Left ventricle myocardium superior (tissue), 1 donor: ENCODE data around the gene RENBP. TPM values are rescaled to one million over a fixed set of nuclear protein-coding genes. Genes with fewer than 3 reads are reported as not detected.

Experiments used
- ATAC-seq: fragments of 200-7000 bp; cut with Tn5 transposase; one replicate; pipeline ENCODE4 v1.9.1; 2020; ENCODE audit warnings: mild to moderate bottlenecking, moderate library complexity
- DNase-seq: peaks from one replicate; pipeline ENCODE4 v3.0.0-alpha.2; 2020
- intact Hi-C: fragments of 100-400 bp; cut with micrococcal nuclease; formaldehyde crosslinking; loops from one replicate; pipeline ENCODE4 v1.11.0; 2022
- total RNA-seq: library from RNA; stranded (reverse); fragmentation: NEBNext Ultra II Directional; extraction: Animal tissue kit (Norgen Biotek cat#: 25700); gene quantifications from one replicate; pipeline ENCODE4 v1.2.1, GENCODE V29; 2021
- donor health status: DM: no; HTN: yes; CAD: no; lungs with severe emphysema.

RENBP gene
- total RNA-seq, 1 donor from 2014 or later: 8.9 TPM

- intact Hi-C loops: no loop called here
Measured at GRCh38 chrX:153907456-153907855, 37.0 kb downstream of the RENBP start.

GRCh38 chrX:153906126-153906917, 38.1 kb downstream of the RENBP start:
- ATAC-seq: no peak
- DNase-seq: no peak
- intact Hi-C loops: no loop called here

More at GRCh38 chrX:153907456-153907855, 37.0 kb downstream of the RENBP start:
- ATAC-seq (no peak), DNase-seq (no peak)

GRCh38 chrX:153905481-153906095, 38.9 kb downstream of the RENBP start:
- no peak for DNase-seq
- intact Hi-C loops: no loop called here
- ATAC-seq: no peak

- ATAC-seq (peak; percentile 59), DNase-seq (peak; percentile 45)
- intact Hi-C loops: no loop called here
Measured at GRCh38 chrX:153903991-153904957, 40.2 kb downstream of the RENBP start, which contains the start of gene AVPR2. AVPR2 (plus strand) TSS chrX:153904673; CDS start chrX:153905146, 473 bp downstream.

- DNase-seq (peak; percentile 55), ATAC-seq (peak; percentile 55)
- intact Hi-C loops: no loop called here
Measured at GRCh38 chrX:153903238-153903980, 41.0 kb downstream of the RENBP start.

- intact Hi-C loops: no loop called here
- no peak for ATAC-seq
- DNase-seq: no peak
Measured at GRCh38 chrX:153902385-153902784, 42.1 kb downstream of the RENBP start.

- ATAC-seq: no peak
- intact Hi-C loops: no loop called here
Measured at GRCh38 chrX:153901753-153902140, 42.7 kb downstream of the RENBP start.

GRCh38 chrX:153900831-153901752, 43.4 kb downstream of the RENBP start:
- ATAC-seq: peak; percentile 75
- peak; percentile 63 for DNase-seq
- intact Hi-C loops: no loop called here

More at GRCh38 chrX:153901753-153902140, 42.7 kb downstream of the RENBP start:
- DNase-seq: no peak

GRCh38 chrX:153897899-153898298, 46.5 kb downstream of the RENBP start:
- ATAC-seq (no peak), DNase-seq (no peak)
- intact Hi-C loops: no loop called here

GRCh38 chrX:153889123-153889522, 55.3 kb downstream of the RENBP start:
- no peak for ATAC-seq
- intact Hi-C loops: no loop called here
- no peak for DNase-seq

GRCh38 chrX:153888344-153888743, 56.1 kb downstream of the RENBP start:
- intact Hi-C loops: no loop called here

GRCh38 chrX:153887385-153887784, 57.1 kb downstream of the RENBP start:
- intact Hi-C loops: no loop called here
- no peak for ATAC-seq
- no peak for DNase-seq

More at GRCh38 chrX:153888344-153888743, 56.1 kb downstream of the RENBP start:
- DNase-seq (no peak), ATAC-seq (no peak)

- ATAC-seq: no peak
- no peak for DNase-seq
- intact Hi-C loops: no loop called here
Measured at GRCh38 chrX:153886915-153887314, 57.5 kb downstream of the RENBP start.

- DNase-seq (no peak), ATAC-seq (peak; percentile 24)
Measured at GRCh38 chrX:153885968-153886903, 58.2 kb downstream of the RENBP start, which contains the start of gene L1CAM. L1CAM (minus strand) TSS chrX:153886173; CDS start chrX:153875836, 10,337 bp downstream.

More at GRCh38 chrX:153885968-153886903, 58.2 kb downstream of the RENBP start, which contains the start of gene L1CAM:
- intact Hi-C loops: no loop called here
